ENCODE data around the gene GLRA3. TPM values are rescaled to one million over a fixed set of nuclear protein-coding genes. Genes with fewer than 3 reads are reported as not detected.
"Not testable (repeated sequence)": the region's sequence is repeated elsewhere in the genome, so short reads cannot be mapped to it uniquely, and the experiment has no call there.

Gene GLRA3
- total RNA-seq, 2 experiments from 2014 or later, result not detected

GRCh38 chr4:174696657-174697056 is 132.4 kb downstream of the GLRA3 start:
- Mint-ChIP-seq H3K4me3 (no peak overlapping the region), H3K36me3 (ENCODE audit: low read depth) (no peaks in the 10 kb centered on the region), H3K9me3 (no peaks in the 10 kb centered on the region), H3K27ac (no peak overlapping the region), H3K4me1 (ENCODE audit: low read depth) (no peaks in the 10 kb centered on the region), H3K27me3 (peaks cover 7% of the 10 kb centered on the region)
- TF ChIP-seq, protein P1, sequence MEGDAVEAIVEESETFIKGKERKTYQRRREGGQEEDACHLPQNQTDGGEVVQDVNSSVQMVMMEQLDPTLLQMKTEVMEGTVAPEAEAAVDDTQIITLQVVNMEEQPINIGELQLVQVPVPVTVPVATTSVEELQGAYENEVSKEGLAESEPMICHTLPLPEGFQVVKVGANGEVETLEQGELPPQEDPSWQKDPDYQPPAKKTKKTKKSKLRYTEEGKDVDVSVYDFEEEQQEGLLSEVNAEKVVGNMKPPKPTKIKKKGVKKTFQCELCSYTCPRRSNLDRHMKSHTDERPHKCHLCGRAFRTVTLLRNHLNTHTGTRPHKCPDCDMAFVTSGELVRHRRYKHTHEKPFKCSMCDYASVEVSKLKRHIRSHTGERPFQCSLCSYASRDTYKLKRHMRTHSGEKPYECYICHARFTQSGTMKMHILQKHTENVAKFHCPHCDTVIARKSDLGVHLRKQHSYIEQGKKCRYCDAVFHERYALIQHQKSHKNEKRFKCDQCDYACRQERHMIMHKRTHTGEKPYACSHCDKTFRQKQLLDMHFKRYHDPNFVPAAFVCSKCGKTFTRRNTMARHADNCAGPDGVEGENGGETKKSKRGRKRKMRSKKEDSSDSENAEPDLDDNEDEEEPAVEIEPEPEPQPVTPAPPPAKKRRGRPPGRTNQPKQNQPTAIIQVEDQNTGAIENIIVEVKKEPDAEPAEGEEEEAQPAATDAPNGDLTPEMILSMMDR (IDR thresholded peaks at IDR 0.05), result no peak
- ChIA-PET POLR2A (no interaction called here), CTCF (interaction anchor here (1.7 kb wide), 1 partner anchor 14 kb away, joined by 4 read pairs; no protein-coding TSS in a partner anchor)
- ATAC-seq, result no peak
- DNase-seq, result no peak
- intact Hi-C loops (cut with micrococcal nuclease), result no loop called here

DNA sequence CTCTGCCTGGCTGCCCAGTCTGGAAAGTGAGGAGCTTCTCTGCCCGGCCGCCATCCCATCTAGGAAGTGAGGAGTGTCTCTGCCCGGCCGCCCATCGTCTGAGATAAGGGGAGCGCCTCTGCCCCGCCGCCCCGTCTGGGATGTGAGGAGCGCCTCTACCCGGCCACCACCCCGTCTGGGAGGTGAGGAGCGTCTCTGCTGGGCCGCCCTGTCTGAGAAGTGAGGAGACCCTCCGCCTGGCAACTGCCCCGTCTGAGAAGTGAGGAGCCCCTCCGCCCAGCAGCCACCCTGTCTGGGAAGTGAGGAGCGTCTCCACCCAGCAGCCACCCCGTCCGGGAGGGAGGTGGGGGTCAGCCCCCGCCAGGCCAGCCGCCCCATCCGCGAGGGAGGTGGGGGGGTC is 137.2 kb downstream of the GLRA3 start:
- H3K27ac Mint-ChIP-seq; H3K9me3 Mint-ChIP-seq; H3K27me3 Mint-ChIP-seq; ATAC-seq; H3K4me3 Mint-ChIP-seq; H3K4me1 Mint-ChIP-seq (ENCODE audit: low read depth); POLR2A ChIA-PET; H3K36me3 Mint-ChIP-seq (ENCODE audit: low read depth); CTCF ChIA-PET; DNase-seq; intact Hi-C loops (cut with micrococcal nuclease): not testable (repeated sequence)

- TF ChIP-seq, protein P1 (IDR thresholded peaks at IDR 0.05), result no peak
- Mint-ChIP-seq H3K4me1 (ENCODE audit: low read depth) (no peaks in the 10 kb centered on the region), H3K27ac (no peak overlapping the region), H3K36me3 (ENCODE audit: low read depth) (peaks cover 2% of the 10 kb centered on the region), H3K4me3 (no peak overlapping the region), H3K27me3 (peaks cover 7% of the 10 kb centered on the region), H3K9me3 (peaks cover 7% of the 10 kb centered on the region)
- DNase-seq (no peak), ATAC-seq (no peak)
- intact Hi-C loops (cut with micrococcal nuclease), result no loop called here
- CTCF ChIA-PET, result no interaction called here
- POLR2A ChIA-PET, result no interaction called here
Measured at GRCh38 chr4:174690665-174691064, 138.4 kb downstream of the GLRA3 start.

GRCh38 chr4:174689618-174690017 is 139.4 kb downstream of the GLRA3 start:
- ChIA-PET POLR2A (no interaction called here), CTCF (no interaction called here)
- Mint-ChIP-seq H3K27me3 (peaks cover 4% of the 10 kb centered on the region), H3K4me3 (no peak overlapping the region), H3K9me3 (peaks cover 7% of the 10 kb centered on the region), H3K4me1 (ENCODE audit: low read depth) (no peaks in the 10 kb centered on the region), H3K36me3 (ENCODE audit: low read depth) (peaks cover 2% of the 10 kb centered on the region), H3K27ac (no peak overlapping the region)
- intact Hi-C loops (cut with micrococcal nuclease), result no loop called here
- ATAC-seq (no peak), DNase-seq (no peak)
- TF ChIP-seq, protein P1 (IDR thresholded peaks at IDR 0.05), result no peak

GRCh38 chr4:174686826-174687225 is 142.2 kb downstream of the GLRA3 start:
- no peaks in the 10 kb centered on the region for H3K4me1 Mint-ChIP-seq (ENCODE audit: low read depth)
- DNase-seq, result no peak
- CTCF ChIA-PET, result no interaction called here
- H3K9me3 Mint-ChIP-seq, result peaks cover 7% of the 10 kb centered on the region
- H3K27ac Mint-ChIP-seq, result no peak overlapping the region
- no peaks in the 10 kb centered on the region for H3K27me3 Mint-ChIP-seq
- no peak overlapping the region for H3K4me3 Mint-ChIP-seq
- ATAC-seq, result no peak
- intact Hi-C loops (cut with micrococcal nuclease), result no loop called here
- POLR2A ChIA-PET, result no interaction called here
- TF ChIP-seq, protein P1 (IDR thresholded peaks at IDR 0.05), result no peak
- H3K36me3 Mint-ChIP-seq (ENCODE audit: low read depth), result peaks cover 2% of the 10 kb centered on the region

DNA sequence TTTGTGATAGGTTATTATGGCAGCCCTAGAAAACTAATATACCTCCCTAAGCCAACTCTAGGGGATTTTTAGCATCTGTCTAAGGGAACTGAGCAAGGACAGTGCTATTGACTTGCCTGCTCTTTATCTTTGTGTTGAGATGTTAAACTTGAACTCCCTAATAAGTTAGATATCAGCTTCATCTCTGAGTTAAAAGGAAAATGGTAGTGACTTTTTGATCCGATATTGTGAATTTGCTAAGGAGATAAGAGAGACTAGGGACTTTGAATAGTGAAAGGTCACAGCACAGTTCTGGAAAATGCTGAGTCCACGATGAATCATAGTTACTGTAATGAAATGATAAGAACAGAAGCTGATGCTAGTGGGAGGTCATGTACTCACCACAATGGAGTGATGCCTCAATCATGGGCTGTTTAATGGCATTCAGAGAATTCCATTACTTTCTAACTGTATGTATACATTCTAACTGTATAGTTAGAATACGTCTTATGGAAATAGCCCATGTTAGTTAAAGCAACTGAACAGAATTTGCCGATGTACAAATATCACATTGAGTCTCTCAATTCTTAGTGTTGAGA is 147.2 kb downstream of the GLRA3 start:
- H3K4me1 Mint-ChIP-seq (ENCODE audit: low read depth), result no peaks in the 10 kb centered on the region
- no peaks in the 10 kb centered on the region for H3K9me3 Mint-ChIP-seq
- no peak overlapping the region for H3K4me3 Mint-ChIP-seq
- intact Hi-C loops (cut with micrococcal nuclease), result no loop called here
- ATAC-seq (no peak), DNase-seq (no peak)
- H3K36me3 Mint-ChIP-seq (ENCODE audit: low read depth), result no peaks in the 10 kb centered on the region
- H3K27ac Mint-ChIP-seq, result no peak overlapping the region
- POLR2A ChIA-PET, result no interaction called here
- TF ChIP-seq, protein P1 (IDR thresholded peaks at IDR 0.05), result no peak
- CTCF ChIA-PET, result no interaction called here
- peaks cover 1% of the 10 kb centered on the region for H3K27me3 Mint-ChIP-seq
